GM18498 (cell line): ENCODE measurements around the gene CYB561D2.
A peak's percentile ranks its signal among the peaks of the same experiment; 100 is the strongest.

Experiments used
- ATAC-seq: cut with Tn5 transposase; IDR thresholded peaks from one replicate; pipeline ENCODE4 v1.9.1; 2021; ENCODE audit warnings: mild to moderate bottlenecking, moderate library complexity; ENCODE audit not compliant: unreplicated experiment

Gene CYB561D2

DNA sequence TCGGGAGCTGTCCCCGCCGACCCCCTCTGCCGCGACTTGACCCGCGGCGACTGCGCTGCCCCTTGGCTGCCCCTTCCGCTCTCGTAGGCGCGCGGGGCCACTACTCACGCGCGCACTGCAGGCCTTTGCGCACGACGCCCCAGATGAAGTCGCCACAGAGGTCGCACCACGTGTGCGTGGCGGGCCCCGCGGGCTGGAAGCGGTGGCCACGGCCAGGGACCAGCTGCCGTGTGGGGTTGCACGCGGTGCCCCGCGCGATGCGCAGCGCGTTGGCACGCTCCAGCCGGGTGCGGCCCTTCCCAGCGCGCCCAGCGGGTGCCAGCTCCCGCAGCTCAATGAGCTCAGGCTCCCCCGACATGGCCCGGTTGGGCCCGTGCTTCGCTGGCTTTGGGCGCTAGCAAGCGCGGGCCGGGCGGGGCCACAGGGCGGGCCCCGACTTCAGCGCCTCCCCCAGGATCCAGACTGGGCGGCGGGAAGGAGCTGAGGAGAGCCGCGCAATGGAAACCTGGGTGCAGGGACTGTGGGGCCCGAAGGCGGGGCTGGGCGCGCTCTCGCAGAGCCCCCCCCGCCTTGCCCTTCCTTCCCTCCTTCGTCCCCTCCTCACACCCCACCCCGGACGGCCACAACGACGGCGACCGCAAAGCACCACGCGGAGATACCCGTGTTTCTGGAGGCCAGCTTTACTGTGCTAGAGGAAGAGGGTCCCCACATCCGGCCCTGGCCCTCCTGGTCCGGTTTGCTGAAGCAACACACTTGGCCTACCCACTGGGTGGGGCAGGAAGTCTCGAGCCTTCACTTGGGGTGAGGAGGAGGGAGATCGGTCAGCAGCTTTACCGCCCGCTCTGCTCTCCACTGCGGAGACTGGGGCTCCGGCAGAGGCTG lies 10.0 kb upstream of the CYB561D2 start, which contains the start of gene RASSF1:
Gene RASSF1, minus strand, starts transcription at position 389 of the 882 bp plus-strand sequence. Its CDS starts 31 bp downstream, at position 358.
- peak; percentile 13 for ATAC-seq

DNA sequence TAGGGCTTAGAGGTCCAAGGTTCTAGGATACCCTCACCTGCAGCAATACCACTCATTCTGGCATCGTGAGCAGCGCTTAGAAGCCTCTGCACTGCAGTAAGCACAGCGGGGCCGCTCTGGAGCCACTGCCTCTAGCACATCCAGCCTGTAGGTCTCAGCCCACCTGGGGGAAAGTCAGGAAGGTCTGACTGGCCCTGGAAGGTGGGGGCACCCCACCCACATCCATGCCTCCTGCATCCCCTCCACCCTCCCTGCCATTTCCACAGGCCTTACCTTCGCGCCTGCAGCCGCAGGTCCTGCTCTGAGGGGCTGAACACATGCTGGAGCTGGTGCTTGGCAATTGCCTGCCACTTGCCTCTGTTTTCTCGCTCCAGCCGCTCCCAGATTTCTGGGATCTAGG lies 9.1 kb upstream of the CYB561D2 start:
- ATAC-seq = no peak

DNA sequence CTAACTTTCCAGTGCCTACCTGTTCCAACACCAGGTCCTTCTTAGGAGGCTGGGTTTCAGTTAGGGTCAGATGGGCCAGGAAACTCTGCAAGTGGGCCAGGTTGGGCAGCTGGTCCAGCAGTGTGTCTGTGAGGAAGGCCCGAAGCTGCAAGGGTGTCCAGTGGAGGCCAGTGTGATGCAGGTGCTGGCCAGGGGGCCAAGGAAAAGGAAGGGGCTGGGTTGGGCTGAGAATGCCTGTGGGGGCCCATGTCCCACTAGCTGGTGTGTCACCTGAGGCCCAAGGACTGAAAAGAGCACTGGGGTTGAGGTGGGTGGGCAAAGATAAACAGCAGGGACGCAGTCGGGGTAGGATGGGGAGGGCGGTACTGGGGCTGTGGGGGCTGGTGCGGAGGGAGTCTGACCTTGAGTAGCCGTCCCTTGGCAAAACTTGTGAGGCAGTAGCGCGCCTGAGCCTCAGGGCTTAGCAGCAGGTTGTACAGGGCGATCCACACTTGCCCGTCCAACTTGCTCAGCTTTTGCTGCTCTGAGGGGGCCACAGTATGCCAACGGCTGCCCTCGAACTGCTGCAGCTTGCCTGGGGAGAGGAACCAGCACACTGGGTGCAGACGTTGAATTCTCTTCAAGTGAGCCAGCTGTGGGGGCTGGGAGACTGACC lies 8.5 kb upstream of the CYB561D2 start:
- ATAC-seq = no peak

- no peak for ATAC-seq
Measured at GRCh38 chr3:50342813-50343633, 7.6 kb upstream of the CYB561D2 start.

- no peak for ATAC-seq
Measured at GRCh38 chr3:50345008-50345407, 5.7 kb upstream of the CYB561D2 start.

DNA sequence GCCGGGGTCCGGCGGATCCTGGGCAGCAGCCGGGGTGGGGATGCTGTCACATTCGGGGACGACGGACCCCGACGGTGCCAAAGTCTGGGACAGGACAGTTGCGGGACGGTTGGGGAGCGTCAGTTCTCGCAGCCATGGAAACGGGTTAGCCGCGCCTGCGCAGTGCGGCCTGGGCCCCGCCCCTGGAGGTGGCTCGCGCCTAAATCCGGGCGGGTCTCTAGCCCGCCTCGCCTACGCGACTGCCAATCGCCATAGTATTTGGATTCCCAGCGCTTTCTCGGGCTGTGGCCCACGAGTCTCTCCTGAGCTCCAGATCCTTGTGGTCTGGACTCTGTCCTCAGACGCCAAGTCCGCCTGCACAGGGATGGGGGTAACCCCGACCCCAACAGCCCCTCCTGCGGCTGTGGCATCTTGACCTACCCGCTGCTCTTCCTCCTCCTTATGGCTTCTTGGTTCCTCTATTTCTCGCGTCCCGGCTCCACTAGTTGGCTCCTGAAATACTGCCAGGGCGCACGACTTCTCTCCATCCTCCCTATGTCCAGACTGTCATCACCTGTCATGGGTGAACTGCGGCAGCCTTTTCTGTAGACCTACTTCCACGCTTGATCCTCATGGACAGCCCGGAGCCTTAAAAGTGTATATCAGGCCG lies 5.0 kb upstream of the CYB561D2 start, which contains the start of gene ZMYND10:
Gene ZMYND10, minus strand, starts transcription at position 147 of the 649 bp plus-strand sequence. CDS start 153 bp downstream, outside the sequence.
- ATAC-seq = no peak

DNA sequence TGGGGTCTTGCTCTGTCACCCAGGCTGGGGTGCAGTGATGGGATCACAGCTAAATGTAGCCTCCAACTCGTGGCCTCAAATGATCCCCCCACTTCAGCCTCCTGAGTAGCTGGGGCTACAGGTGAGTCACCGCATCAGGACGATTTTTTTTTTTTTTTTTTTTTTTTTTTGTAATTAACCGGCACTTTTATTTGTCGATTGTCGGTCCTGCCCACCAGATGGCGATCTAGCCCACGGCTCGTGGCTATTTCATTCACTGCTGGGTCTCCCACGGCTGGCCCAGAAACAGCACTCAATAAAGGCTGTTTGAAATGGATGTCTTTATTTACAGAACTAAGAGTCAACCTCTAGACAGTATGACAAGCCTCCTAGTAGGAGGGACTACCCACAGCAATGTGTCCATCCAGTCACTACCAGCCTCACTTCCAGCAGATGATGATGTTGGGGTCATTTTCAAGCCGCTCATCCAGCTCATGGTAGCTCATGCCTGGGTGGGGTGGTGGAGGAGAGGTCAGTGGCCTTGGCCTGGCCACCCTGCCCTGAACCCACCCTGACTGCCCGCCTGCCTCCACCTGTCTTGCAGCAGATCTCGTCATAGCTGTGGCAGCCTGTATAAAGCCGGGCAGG lies 3.4 kb upstream of the CYB561D2 start:
- no peak for ATAC-seq

DNA sequence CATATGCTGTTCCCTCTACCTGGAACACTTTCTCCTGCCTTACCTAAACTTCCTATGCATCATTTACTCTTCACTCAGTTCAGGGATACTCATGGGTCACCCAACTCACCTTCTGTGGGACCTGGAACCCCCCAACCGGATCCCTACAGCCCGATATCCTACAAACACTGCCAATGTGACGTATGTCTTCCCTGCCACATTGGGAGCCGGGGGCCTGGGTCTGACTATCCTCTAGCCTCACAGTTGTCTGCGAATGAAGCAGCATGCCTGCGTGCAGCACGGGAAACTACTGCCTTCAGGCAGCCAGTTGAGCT lies 492 bp upstream of the CYB561D2 start:
- no peak for ATAC-seq

DNA sequence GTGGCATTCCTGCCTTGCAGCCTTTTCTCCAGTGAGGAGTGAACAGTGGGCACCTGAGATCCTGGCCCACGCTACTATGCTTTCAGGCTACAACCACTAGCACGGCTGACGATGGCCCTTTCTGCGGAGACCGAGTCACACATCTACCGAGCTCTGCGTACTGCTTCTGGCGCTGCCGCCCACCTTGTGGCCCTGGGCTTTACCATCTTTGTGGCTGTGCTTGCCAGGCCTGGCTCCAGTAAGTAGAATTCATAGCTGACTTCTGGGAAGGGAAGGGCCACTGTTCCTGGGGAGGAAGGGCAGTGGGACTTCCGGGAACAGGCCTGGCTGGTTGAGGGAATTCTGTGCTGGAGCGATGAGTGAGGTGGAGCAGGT lies 648 bp downstream of the CYB561D2 start:
- no peak for ATAC-seq

DNA sequence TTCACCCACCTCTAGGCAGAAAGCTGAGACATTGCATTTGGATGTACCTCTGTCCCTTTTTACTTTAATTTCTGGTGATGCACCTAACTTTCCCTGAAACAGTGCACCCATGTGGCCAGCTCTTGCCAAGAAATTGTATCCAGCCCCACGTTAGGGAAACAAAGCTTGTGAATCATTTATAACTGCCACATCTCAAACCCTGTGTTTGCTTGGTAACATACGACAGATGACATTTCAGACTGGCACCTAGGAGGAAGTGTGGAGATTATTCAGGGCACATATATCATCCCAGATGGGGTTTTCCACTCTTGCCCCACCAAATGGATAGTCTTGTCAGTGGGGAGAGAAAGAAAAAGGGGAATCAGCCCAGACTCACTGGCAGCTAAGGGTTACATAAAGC lies 2.1 kb downstream of the CYB561D2 start:
- no peak for ATAC-seq

DNA sequence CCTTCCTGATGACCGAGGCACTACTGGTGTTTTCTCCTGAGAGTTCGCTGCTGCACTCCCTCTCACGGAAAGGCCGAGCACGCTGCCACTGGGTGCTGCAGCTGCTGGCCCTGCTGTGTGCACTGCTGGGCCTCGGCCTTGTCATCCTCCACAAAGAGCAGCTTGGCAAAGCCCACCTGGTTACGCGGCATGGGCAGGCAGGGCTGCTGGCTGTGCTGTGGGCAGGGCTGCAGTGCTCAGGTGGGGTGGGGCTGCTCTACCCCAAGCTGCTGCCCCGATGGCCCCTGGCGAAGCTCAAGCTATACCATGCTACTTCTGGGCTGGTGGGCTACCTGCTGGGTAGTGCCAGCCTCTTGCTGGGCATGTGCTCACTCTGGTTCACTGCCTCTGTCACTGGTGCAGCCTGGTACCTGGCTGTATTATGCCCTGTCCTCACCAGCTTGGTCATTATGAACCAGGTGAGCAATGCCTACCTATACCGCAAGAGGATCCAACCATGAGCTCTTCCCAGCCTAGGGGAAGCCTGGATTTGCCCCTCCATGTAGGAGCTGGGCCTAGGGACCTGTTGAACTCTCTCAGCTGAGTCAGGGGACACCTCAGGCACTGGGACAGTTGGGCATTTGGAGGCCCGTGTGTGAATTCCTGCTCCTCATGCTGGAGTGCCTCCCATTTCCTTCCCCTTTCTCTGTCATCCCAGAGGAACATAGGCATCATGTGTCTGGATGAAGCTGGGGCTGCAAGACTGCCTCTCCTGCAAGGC lies 2.8 kb downstream of the CYB561D2 start:
- ATAC-seq = no peak

GRCh38 chr3:50354186-50354764 lies 3.6 kb downstream of the CYB561D2 start:
- ATAC-seq = no peak

- ATAC-seq = no peak
Measured at GRCh38 chr3:50354850-50355249, 4.2 kb downstream of the CYB561D2 start.

DNA sequence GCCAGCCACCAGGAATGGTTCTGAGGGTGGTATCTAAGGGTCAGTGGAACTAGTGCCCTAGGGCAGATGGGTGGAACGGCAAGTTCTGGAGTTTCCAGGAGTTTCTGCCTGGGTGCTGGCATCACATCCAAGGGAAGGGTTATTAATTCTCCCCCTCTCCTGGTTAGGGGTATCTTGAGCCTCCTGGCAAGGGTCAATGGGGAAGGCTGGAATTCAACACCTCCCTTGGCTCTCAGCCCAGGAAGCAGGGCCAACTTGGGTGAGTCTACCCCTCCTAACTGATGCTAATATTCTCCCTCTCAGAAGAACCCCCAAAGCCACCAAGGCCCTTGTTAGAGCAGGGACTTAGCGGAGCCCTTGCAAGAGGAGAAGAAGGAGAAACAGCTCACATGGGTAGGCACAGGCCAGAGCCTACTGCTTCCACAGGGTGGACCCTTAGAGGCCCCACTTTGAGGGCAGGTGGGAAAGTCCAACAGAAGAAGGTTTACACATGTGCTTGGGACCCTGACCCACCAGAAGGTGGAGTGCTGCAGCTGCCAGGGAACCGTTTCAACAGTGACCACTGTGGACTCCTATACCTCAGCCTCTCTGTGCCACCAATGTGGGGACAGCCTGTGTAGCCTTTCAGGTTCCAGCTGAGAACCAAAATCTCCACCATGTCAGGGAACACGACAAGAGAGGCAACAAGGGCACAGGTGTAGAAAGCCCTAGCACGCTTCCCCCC lies 5.3 kb downstream of the CYB561D2 start:
- ATAC-seq = no peak

DNA sequence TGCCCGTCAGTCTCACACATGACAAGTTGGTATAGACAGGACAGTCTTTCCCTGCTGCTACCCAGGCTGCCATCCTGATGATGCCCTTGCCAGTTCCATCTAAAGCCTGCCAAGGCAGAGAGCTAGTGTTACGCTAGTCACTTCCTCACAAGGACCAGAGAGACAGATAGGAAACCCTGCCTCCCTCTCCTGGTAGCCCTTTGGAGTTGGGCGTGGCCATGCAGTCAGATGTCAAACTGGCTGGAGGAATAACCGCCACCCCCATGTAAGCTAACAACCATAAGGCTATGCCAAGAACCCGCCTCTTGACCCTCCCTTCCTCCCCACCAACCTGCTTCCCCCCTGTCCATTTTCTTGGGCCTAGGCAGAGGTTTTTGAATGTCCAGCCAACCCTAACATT lies 5.9 kb downstream of the CYB561D2 start:
- no peak for ATAC-seq

DNA sequence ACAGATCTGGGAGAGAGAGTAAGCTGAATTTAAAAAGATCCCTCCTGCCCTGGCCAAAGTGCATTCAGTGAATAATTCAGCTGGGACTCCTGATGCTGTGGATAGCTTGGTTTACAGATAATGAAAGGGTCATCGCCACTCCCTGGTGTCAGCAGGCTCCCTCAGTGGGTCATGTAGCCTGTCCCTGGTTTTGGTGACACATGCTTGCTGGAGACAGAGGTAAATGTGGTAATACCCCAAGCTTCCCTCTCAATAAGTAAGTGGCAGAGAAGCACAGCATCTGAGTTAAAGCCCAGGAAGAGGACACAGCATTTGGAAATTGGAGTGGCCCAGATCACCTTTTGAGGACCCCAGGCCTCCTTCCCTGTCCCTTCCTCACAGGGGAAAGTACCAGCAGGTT lies 6.8 kb downstream of the CYB561D2 start:
- no peak for ATAC-seq

DNA sequence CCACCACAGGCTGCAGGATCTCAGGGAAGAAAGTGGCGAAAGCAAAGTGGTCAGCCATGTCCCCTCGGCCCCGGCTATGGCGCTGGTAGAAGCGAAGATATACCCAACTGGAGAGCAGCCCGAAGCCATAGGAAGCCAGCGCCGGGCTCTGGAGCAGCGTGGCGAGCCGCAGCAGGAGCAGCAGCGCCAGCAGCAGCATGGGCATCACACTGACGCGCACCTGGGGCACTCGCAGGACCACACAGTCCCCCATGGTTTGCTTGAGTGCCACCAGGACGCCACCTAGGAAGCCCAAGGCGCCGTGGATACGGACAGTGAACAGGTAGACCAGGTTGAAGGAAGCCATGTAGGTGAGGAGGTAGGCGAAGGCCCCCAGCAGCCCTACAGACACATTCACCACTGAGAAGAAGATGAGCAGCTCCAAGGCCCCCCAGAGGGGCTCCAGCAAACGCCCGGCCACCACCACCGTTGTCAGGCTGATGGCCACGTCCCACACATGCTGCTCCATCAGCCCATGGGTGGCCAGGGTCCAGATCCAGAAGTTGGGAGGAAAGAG lies 7.8 kb downstream of the CYB561D2 start:
- no peak for ATAC-seq
